GM21381 (cell line): Measurements from ENCODE around the gene SBSN.

Experiments used
- ATAC-seq: cut with Tn5 transposase; IDR thresholded peaks from one replicate; pipeline ENCODE4 v1.9.1; 2021; ENCODE audit warnings: mild to moderate bottlenecking, moderate library complexity; ENCODE audit not compliant: unreplicated experiment

SBSN gene

DNA sequence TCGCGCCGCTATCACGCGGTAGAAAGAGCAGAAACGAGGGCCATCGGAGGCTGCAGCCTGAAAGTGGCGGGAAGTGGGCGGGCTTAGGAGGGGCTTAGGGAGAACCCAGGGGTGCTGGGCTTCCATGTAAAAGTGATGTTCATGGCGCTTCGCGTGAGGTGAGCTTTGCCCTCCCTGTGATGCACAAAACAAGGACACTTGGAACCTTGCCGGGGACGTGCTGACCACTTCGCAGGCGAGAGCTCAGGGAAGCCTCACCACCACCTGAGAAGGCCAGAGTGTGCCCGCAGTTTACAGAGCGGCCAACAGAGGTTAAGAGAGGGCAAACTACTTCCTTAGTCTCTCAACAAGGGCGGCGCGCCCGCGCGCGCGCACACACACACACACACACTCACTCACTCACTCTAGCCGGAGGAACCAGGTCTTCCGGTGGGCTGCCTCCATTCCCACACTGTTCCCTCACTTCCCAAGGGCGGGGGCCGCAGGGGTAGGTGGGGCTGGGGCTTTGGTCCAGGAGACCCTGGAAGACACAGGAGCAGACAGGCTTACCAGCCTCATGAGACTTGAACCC lies 5.8 kb upstream of the SBSN start:
- no peak for ATAC-seq

DNA sequence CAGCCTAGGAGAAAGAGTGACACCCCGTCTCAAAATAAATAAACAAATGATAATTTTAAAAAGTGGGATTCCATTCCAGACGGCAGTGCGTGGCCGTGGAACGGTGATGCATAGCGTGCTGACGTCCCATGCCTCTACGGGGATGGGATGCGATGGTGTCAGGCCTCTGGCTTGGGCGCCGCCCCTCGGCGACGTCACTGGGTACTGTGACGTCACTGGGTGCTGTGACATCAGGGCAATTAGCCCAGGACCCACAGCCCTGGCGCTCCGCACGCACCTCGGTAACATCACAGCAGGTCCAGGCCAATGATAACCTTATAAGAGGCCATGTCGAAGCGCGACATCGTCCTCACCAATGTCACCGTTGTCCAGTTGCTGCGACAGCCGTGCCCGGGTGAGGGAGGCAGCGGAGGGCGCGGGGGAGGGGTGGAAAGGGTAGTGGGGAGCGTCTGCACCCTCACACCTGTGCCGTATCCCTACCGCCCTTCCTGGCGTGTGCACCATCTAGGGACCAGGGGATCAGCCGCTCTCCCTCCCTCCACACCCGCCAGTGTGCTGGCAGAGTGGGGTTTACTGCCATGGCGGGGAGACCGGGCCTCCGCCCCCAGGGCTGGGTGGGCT lies 5.2 kb upstream of the SBSN start, which contains the start of gene GAPDHS:
TSS of gene GAPDHS (plus strand) at position 256 of the 621 bp plus-strand sequence. CDS start at position 328, 72 bp downstream.
- no peak for ATAC-seq

DNA sequence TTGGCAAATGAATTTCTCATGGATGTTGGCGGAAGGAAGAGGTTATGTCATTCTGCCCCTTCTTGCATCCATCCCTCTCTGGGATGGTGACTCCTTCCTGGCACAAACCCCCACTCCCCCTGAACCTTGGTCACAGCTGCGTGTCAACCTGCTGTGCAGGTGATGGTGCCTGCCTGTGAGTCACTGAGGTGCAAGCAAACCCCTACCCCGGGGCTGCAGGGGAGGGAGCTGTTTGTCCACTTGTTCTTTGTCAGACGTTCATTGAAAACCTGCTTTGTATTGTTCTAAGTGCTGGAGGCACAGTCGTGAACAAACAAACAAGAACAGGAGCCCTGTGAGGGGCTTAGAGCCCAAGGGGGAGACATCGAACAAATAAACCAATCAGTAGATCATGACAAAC lies 3.2 kb upstream of the SBSN start:
- ATAC-seq = no peak

DNA sequence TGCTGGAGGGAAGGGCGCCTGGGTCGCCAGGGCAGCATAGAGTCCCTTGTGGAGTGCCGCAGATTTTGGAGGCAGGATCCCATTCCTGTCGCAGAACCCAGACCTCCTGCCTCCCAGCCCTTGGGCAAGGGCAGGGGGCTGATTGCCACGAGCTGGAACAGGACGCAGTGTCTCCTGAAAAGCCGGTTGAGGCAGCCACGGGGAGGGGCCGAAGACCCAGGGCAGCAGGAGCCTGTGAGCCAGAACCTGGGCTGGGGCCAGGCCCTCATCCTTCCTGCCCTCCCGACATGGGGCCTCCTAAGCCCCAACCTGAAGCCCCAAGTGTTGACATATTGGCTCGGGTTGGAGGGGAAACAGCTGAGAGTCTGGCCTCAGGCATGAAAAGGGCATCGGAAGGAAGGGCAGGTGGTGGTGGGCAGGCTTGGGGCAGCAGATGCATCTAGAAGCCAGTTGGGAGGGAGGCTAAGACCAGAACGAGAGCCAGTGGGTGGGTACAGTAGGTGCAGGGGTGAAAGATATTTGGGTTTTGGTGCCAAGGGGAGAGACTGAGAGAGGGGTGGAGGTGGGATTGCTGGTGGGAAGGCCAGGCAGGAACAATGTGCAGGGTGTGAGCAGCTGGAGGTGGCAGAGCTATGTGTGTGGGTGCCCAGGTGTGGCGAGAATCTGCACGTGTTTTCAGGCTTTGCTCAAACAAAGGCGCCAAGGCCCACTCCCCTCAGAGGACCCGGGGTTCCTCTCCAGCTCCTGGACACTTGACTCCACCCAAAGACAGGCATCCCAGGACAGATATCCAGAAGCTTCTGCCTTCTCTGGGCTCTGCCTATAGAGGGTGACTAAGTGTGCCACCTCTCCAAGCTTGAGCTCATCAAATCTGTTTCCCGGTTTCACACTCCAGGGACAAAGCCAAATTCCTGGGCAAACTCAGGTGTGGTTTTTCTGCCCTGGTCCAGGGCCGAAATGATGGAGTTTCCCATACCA lies 1.4 kb upstream of the SBSN start:
- no peak for ATAC-seq

DNA sequence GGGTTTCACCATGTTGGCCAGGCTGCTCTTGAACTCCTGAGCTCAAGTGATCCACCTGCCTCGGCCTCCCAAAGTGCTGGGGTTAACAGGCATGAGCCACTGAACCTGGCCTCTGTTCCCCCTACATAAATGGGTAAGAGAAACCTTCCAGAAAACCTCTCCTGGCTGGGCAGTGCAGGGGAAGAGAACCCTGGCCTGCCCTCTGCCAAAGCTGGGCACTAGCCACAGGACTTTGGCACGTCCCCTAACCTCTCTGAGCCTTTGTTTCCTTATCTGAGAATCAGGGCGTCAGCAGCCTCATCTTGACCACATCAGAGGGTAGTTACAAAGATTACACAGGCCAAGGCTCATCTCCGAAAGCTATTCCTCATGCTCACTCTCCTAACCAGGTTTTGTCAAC lies 2.2 kb downstream of the SBSN start:
- no peak for ATAC-seq

DNA sequence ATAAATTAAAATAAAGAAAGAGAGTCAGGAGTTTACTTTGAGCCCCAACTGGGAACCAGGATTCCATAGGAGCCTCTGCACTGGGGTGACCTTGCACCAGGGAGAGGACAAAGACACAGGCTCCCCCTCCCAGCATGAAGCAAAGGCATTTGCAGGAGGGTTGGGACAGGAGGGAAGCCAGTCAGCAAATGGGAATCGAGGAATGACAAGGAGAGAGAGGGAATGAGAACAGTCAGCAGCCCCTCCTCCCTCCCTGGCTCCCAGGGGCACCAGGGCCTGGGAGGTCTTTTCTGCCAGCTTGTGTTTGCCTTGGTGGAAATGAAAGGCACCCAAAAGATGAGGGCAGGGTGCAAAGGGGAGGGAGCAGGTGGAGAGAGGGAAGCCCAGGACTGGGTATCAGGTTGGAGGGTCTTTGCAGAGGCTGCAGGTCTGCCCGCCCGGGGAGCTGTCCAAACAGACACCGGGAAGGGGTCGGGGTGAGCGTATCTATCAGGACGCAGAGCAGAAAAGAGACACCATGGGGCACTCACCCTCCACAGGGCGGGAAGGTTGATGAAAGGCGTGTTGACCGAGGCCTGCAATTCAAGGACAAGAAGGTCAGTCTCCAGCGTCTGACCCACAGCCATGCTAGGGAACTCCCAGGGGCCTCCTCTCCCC lies 3.8 kb downstream of the SBSN start:
- ATAC-seq = no peak

DNA sequence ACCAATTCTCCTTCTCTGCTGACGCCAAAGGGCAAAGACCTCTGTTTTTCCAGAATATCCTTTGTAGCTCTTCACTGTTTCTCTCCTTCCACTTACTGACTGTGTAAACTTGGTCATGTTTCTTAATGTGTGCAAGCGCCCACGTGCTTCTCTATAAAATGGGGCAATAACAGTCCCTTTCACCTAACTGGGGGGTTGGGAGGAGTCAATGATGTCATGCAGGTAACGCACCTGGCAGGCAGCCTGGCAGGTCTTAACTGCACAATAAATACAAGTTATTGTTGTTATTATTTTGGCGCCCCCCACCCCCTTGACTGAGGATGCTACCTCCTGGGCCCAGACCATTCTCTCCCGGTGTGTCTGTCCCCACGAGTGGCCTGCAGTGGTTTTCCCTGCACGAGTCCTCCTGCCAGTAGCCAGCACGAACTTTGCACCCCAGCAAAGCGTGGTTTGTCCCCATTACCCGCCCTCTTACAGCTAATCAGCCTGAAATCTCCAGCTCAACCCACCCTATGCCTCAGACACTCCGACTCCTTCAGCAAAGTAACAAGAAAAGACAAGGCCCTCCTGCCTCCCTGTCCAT lies 5.3 kb downstream of the SBSN start:
- no peak for ATAC-seq

DNA sequence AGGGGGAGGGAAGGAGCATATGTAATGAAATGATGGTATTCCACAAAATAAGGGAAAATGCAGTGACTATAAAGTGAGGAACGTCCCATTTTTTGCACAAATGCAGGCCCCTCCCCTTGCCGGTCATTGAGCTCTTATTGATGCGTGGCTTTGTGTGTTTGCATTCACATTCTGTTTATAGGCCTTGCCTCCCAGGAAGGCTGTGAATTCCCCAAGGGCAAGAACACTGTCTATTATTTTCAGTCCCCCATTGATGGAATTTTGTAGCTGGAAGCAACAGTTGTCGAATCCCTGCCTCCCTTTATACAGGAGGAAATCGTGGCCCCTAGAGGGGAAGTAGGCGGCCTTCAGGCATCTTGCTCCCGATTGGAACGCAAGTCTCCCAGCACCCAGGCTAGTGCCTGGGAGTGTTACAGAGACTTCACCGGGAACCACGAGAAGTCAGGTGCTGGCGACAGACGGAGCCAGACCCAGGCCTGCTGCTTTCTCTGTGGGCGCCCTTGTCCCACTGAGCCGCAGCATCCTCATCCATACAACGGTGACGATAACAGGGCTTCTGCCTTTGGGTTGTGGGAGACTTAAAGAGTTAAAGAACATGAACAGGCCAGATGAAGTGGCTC lies 6.9 kb downstream of the SBSN start:
- no peak for ATAC-seq

DNA sequence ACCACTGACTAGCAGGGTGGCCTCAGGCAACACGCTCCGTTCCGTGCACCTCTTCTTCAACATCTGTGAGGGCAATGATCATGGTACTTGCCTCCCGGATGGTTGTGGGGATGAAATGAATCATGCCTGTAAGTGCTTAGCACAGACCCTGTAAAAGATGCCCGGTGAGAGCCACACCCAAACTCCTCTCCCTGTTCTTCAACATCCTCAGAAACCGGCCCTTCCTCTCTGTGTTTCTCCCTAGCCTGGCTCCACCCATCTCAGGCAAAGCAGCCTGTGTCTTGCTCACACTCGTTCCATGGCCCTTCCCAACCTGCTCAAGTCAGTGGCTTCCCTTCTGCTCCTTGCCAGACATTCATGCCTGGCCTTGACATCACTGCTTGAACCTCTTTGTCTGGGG lies 8.8 kb downstream of the SBSN start:
- no peak for ATAC-seq

DNA sequence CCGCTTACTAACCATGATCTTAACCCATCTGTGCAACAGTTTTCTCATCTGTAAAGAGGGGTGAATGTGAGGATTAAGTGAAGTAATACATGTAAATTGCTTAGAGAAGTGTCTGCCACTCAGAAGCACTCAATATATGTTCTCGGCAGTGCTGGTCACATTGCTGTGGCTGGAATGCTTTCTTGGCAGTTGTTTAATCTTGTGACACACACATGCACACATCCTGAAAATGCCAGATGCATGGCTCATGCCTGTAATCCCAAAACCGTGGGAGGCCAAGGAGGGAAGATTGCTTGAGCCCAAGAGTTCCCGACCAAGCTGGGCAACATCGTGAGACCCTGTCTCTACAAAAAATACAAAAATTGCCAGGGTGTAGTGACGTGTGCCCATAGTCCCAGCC lies 9.8 kb downstream of the SBSN start:
- ATAC-seq = no peak

DNA sequence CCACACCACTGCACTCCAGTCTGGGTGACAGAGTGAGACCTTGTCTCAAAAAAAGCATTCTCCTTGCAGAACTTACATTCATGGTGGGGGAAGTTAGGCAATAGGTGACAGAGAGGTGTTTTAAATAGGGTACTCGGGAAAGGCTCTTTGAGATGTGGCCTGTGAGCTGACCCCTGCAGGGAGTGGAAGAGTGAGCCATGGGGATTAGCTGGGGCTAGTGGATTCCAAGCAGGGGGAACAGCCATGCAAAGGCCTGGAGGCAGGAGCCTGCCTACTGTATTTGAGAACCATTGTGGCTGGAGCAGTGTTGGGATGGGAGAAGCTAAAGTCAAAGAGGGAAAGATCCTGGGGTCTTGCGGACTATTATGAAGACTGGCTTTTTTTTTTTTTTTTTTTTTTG lies 10.8 kb downstream of the SBSN start:
- ATAC-seq = no peak

DNA sequence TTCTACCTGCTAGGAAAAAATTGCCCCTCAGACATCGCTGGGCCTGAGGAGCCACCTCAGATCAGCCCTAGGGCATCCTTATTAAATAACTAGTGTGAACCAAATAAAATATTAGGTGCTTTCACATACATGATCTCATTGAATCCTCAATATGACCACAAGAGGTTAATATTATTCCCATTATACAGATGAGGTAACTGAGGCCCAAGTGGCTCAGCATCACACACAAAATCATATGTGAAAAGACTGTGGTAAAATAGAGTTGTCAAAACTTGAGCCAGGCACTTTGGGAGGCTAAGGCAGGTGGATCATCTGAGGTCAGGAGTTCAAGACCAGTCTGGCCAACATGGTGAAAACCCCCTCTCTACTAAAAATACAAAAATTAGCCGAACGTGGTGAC lies 11.8 kb downstream of the SBSN start:
- ATAC-seq = no peak

DNA sequence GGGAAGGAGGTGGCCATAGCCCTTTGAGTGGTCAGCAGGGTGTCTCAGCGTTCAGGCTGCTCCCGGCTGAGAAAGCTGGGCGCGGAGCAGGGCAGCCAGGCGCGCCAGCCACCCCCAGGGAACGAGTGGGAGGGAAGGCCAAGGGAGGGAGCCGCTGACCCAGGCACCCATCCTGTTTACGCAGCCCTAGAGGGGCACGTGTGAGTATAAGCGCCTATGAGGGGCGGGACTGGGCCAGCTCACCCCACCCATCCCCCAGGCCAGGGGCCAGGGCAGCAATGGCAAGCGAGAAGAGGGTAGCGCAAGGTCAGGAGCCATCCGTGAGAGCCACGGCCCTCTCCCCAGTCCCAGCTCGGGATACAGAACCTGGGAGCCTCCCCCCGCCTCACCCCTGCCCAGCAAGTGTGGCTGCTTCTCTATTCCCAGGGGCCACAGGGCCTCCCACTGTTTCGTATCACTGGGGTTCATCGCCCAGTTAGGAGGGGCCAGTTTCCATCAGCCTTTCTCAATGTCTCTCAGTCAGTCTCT lies 13.8 kb downstream of the SBSN start:
- ATAC-seq = no peak

DNA sequence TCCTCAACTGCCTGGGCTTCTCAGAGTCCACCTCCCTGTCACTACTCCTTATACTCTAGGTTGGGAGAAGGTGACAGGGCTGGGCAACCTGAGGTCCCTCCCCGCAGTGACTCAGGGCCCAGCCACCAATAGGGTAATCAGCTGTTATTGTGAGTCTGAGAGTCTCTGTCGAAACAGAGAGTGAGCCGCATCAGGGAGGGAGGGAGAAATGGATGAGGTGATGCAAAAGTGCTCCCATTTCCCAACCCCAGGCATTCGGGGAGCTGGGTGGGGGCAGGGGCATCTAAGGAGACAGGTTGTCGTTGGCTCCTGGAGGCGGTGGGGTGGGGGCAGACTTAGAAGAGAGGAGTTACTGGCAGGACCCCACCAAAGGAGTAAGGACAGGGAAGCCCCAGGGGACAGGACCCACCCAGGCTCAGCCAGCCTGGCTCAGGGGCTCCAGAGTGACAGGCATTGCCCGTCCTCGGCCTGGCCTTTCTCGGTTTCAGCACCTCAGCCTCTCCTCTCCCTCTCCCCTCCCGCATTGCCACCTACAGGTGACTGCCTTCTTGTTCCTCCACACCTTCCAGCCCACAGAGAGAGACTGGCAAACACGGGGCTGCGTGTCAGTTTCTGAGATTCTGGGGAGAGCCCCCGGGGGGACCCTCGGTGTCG lies 14.4 kb downstream of the SBSN start, which contains the start of gene DMKN:
TSS of gene DMKN (minus strand) at position 22 of the 654 bp plus-strand sequence. CDS start 174 bp downstream, outside the sequence.
- no peak for ATAC-seq

DNA sequence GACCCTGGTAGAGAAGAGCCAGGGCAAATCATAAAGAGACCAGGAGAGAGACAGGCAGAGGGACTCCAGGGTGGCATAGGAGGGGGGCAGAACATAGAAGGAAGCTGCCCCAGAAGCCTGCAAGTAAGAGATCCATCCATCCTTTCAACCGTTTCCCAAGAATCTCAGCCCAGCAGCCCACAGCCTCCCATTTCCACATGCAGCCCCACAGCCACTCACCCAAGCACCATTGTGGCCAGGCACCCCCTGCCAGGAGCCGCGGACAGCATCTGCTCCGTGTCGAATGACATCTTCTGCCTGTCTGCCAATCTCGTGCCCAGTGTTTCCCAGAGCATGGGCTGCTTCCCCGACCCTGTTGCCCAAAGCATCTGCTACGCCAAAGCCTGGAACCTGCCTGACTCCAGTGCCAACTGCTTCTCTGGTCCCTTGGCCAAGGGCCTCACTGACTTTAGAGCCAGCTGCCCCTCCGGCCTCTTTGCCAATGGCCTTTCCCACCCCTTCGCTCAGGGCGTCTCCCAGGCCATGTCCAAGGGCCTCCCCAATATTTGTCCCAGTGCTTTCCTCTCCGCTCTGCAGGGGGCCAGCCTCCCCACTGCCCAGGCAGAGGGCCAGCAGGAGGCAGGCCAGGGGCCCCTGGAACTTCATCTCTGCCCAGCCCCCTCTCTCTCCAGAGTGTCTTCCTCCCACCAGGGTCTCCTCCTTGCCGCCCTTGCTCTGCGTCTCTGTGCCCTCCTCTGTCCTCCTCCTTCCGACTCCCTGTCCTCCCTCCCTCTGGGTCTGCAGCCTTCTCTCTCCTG lies 15.1 kb downstream of the SBSN start:
- ATAC-seq = no peak

DNA sequence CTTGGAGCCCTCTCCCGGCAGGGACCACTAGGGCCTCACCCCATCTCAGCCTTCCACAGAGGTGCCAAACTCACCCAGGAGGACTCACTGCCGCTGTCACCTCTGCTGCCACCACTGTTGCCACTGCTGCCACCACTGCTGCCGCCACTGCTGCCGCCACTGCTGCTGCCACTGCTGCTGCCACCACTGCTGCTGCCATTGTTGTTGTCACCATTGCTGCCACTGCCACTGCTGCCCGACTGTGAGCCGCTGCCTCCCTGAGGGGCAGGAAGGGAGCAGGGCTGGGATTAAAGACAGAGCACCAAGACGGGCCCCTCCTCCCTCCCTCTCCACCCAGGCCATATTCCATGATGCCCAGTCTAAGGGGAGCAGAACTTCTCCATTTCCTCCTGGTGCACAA lies 16.8 kb downstream of the SBSN start:
- no peak for ATAC-seq

DNA sequence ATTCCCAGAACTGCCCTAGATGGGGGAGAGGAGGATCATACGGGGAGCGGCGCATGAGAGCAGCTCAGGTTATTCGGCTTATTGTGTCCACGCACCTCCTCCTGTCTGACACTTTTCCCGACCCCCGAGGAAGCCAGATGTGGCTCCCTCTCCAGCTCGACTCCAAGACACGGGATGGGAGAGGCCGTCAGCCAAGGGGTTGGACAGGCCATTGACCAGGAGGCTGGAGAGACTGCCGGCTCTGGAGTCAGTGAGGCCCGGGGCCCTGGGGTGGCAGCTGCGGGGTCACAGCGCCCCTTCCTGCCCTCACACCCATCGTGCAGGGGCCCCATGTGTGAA lies 17.5 kb downstream of the SBSN start:
- no peak for ATAC-seq

DNA sequence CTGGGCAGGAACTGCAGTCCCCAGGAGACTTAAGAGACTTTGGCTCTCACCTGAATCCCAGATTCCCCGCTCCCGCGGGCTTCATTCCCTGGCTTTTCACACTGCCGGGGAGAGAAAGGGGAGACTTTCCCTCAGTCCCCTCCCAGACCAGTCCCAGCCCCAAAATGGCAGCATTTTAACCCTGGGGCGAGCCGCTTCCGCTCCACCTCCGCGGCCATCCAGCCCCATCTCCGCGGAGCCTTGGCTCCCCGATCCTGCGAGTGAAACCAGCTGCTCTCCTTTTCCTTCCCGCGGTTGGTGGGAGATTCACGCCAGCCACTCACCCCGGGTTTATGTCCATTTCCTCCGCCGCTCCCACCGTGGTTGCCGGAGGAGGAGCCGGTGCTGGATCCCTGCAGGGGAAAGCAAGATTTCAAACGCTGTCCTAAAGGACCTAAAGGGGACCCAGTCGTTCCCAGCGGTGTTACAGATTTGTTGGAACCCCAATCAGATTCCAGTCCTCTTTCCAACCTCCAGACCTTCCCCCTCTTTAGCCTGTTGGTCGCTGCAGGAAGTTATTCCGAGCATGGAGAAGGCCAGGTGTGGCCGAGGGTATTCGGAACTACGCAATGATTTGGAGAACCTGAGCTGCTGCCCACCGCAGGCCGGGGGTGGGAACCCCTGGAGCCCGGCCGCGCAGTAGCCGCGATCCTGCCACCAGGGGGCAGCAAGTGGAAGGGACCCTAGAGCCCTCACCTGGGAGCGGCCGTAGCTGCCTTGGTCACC lies 18.1 kb downstream of the SBSN start:
- no peak for ATAC-seq
